Measurements from ENCODE around the gene MXD4.

DNA sequence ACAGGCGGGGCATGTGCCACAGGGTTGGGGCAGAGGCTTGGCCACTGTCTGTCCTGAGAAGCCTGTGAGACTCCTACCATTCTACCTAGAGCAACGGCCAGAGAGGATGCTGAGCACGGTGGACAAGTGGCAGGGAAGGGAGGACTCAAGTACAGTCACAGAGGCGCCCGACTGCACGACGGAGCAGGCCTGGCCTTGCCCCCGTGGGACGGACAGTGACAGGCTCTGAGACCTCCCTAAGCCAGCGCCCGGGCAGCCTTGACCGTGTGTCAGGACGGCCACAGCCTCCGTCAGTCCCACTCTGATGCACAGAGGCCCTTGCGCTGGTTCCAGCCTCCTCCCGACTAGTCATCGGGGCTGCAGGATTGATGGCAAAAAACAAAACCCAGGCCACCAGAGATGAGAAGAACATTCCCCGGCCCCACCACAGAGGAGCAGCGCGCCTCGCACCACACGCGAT lies 36.7 kb upstream of the MXD4 start:
- TF ChIP-seq TOPORS (CRISPR knock-in tag; IDR thresholded peaks at IDR 0.05) (no peak), NFYC (CRISPR knock-in tag; IDR thresholded peaks at IDR 0.05) (no peak), ZNF572 (CRISPR knock-in tag; IDR thresholded peaks at IDR 0.05) (no peak), EZH2 (conservative IDR thresholded peaks at IDR 0.05; ENCODE audit: low read depth, low read length) (no peak), PPARG (CRISPR knock-in tag; conservative IDR thresholded peaks at IDR 0.05) (no peak), JUNB (CRISPR knock-in tag; IDR thresholded peaks at IDR 0.05; ENCODE audit: borderline replicate concordance) (no peak)

All from HepG2 (cell line).